ENCODE data around the gene ADAM23.

ADAM23 gene

DNA sequence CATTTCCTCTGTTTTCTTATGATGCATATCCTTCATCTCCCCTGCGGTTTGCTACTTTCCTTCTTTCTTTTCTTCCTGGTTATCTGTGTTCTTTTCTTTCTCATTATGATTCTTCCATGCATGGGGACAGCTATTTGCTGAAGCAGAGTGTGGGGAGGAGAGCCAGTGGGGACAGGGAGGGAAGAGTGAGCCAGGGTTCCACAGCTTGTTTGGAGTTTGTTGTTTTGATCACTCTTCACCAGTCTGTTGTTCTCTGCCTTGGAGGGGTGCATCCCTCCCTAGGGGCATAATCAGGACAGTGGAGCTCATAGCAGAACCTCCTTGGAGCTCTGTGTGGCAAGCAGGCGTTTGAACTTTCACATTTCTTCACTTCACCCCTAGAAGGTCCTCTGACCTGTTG lies 68.0 kb downstream of the ADAM23 start:
- no peak for DNase-seq (ENCODE audit: low read depth)

DNA sequence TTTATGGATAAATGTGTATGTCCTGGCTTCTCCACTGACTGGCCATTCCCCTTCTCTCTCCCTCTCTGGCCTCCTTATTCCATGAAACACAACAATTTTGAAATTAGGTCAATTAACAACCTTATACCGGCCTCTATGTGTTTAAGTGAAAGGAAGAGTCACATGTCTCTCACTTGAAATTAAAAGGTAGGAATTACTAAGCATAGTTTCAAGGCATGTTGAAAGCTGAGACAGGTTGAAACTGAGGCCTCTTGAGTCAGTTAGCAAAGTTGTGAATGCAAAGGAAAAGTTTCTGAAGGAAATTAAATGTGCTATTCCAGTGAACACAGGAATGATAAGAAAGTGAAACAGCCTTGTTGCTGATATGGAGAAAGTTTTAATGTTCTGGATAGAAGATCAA lies 69.7 kb downstream of the ADAM23 start:
- DNase-seq (ENCODE audit: low read depth): no peak

DNA sequence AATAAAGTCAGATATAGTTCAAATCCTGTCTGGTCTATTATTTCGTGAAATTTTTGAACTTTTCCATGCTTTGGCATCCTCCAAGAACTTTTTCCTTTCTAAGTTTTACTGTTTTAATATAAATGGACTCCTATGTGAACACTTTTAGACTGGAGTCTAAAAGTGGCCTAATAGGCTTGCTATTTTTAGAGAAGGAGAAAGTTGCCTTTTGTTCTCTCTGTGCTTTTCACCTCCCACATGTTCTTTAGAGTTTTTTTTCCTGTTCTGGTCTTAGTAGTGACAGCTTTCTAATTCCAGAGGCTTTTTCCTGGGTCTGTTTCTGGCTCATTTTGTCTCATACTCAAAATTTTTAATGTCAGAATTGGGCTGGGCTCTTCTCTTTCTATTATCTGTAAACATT lies 72.2 kb downstream of the ADAM23 start:
- DNase-seq (ENCODE audit: low read depth): no peak

DNA sequence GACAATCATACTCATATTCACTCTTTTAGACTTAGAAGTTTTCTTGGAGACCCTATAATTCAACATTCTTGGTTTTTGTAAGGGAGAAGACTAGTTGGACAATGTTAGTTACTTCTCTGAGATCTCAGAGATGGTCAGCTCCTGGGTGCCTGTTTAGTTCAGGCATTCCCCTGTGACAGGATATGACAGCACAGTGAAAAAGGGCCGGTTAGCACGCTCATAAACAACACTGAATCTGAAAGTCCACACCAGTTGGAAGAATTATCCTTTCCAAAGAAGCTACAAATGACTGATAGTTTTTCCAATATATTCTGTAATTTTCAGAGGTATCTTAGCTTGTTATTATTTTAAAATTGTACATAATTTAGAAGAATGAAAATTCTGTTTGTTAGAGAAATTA lies 75.7 kb downstream of the ADAM23 start:
- DNase-seq (ENCODE audit: low read depth): no peak

DNA sequence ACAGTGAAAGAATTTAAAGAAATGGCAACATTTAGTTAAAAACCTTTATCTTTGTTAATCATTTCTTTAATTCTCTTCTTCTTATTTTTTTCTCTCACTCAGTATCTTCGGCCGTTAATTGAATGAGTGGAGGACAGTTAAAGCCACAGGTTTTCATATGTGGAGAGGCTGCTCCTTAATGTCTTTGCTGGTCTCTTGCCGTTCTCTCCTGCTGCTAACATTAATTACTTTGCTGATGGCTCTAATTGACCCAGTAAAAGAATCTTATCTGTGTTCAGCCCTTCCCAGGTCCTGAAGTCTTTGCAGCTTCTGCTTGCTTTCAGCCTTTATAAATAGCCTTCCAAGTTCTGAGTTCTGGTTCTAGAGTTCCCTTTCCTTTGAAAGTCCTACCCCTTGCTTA lies 77.1 kb downstream of the ADAM23 start:
- DNase-seq (ENCODE audit: low read depth): no peak

DNA sequence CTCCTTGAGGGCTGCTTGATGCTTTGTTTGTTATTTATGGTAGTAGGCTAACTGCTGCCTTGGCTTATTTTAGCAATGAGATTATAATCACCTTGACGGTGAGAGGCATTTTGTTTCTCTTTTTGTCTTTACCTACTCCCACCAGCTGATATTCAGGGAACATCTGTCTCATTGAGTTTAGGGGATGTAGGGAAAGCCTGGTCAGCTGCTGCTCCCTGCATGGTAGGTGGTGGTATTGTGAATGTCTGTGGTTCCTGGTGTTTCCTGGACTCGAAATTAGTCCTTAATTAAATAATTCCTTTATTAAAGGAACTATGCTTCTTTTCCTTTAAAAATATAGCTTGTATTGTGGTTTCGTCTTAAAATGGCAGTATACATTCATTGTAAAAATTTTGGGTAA lies 77.8 kb downstream of the ADAM23 start:
- no peak for DNase-seq (ENCODE audit: low read depth)

DNA sequence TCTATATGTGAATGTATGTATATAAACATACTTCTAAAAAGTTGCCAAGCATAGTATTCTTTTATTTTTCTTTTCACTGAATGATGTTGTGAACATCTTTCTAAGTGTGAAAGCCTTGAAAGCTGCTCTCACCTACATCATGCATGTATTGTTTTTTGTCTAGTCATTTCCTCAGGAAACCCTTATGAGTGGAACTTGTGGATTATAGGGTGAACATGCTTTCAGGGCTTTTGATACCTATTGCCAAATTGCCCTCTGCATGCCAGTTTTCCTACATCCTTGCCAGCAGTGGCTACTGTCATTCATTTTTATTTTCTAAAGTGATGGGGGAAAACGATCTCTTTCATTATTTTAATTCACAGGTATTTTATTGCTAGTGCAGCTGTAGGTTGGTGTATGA lies 78.3 kb downstream of the ADAM23 start:
- no peak for DNase-seq (ENCODE audit: low read depth)

DNA sequence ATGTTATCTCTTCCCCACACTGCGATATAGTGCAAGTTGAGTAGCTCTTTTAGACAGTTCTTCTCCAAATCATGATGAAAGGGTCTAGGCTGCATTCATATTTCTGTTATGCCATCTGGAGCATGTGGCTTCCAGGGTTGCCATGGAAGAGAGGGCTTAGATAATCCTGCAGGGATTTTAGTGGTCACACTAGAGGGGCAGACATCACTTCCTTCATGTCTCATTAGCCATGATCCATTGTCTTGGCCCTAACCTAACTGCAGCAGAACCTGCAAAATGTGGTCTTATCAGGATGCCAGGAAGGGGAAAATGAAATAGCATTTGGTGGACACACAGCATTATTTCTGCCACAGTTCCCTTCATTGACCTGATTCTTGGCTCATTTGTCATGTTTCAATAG lies 83.1 kb downstream of the ADAM23 start:
- DNase-seq (ENCODE audit: low read depth): no peak

DNA sequence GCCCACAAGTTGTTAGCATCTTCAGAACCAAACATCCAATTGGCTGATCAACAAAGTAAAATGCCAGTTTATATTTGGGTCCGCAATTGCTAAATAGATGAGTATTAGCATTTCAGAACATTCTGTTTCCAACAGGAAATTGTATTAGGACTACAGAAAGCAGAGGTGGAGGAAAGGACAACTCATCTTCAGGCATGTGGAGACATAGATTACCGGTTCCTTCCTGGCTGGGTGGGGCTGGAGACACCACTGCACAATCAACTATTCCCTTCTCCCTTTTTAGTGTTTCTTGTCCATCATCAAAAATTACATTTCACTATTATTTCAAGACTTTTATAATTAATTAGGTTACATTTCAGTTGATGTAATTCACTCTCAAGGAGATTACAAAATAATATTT lies 83.8 kb downstream of the ADAM23 start:
- no peak for DNase-seq (ENCODE audit: low read depth)

DNA sequence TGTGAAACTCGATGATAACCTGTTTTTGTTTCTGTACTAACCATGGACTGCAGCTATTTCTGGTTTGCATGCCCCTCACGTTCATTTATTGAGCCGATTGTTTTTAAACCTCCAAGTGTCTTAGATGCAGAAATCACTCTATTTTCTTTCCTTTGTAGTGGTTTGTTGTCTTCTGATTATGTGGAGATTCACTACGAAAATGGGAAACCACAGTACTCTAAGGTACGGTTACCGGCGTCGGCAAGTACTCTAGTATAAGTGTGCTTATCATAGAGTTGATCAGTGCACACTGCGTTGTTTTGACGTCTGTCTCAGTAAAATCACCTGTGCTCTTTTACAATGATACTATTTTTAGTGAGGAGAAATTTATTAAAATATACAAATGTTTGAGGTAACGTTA lies 87.4 kb downstream of the ADAM23 start:
- DNase-seq (ENCODE audit: low read depth): no peak

DNA sequence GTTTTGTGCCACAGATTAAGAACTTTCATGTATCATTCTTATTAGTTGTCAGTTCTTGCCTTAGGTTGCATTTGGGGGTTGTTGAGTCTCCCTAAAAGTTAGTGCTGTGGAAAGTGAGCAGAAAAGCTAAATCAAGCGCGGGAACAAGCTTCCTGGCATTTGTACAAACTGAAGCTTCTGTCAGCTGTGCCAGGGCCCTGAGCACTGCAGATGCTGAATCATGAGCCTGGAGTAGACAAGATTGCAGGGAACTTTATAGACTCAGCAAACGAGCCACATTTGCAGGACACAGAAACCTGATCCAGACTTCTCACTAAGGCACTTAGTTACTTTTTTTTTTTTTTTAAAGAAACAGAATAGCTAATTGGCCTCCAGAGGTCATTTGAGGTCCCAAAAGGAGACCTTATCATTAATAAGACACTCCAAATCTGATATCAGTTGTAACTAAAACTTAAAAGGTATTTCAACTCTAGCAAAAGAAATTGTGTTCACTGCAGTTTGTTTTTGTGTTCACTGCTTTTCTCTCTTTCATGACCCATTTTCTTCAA lies 88.7 kb downstream of the ADAM23 start:
- DNase-seq (ENCODE audit: low read depth): peak; percentile 16

DNA sequence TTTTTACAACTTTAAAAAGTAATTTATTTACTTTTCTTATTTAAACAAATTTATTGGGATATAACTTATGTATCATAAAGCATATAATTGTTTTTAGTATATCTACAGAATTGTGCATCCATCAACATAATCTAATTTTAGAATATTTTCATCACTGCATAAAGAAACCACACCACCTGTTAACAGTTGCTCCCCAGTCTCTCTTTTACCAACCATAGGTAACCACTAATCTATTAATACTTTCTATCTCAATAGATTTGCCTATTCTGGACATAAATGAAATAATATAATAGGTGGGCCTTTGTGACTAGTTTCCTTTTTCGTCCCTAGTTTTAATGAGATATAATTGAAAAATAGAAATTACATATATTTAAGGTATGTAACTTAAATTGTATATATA lies 90.6 kb downstream of the ADAM23 start:
- no peak for DNase-seq (ENCODE audit: low read depth)

DNA sequence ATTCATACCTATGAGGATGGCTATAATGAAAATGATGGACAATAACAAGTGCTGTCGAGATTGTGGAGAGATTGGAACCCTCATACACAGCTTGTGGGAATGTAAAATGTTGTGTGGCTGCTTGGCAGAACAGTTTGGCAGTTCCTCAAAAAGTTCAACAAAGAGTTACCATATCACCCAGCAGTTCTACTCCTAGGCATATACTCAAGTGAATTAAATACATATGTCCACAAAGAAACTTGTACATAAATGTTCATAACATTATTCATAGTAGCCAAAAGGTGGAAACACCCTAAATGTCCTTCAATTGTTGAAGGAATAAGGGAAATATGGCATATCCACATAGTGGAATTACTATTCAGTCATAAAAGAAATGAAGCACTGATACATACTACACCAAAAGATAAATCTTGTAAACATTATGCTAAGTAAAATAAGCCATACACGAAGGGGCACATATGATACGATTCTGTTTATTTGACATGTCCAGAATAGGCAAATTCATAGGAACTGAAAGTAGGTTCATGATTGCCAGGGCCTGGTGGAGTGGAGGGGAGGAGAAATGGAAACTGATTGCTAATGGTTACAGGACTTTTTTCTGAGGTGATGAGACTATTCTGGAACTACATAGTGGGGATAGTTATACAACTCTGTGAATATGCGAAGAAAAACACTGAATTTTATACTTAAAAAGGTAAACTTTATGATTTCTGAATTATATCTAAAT lies 92.1 kb downstream of the ADAM23 start:
- DNase-seq (ENCODE audit: low read depth): no peak

DNA sequence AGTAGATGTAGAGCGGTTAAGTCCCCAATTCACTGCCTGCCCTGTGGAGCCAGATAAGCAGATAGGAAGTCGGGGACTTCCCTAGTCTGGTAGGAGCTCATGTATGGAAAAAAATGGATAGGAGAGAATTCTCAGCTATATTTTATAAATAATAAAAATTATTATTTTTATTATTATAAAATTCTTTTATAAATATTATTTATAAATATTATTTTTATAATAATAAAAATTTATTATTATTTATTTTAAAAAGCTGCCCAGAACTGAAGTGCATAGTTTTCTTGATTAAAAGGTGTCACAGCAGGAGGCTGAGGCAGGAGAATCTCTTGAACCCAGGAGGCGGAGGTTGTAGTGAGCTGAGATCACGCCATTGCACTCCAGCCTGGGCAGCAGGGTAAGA lies 97.4 kb downstream of the ADAM23 start:
- DNase-seq (ENCODE audit: low read depth): no peak

DNA sequence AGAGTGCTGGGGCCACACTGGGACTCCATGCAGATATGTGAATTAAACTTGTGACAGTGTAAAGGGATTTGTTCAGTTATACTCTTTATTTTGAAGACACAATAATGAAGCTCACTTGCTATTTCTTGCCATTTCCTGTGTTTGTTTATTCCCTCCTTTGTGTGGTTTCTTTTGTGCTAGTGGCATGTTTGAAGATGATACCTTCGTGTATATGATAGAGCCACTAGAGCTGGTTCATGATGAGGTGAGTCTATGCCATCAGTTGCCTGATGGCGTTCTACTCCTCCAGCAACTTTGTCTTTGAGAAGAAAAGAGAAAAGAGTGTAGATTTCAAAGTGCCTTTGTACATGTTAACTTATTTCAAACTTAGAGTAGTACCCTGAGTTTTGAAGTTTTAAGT lies 99.7 kb downstream of the ADAM23 start:
- DNase-seq (ENCODE audit: low read depth): no peak

DNA sequence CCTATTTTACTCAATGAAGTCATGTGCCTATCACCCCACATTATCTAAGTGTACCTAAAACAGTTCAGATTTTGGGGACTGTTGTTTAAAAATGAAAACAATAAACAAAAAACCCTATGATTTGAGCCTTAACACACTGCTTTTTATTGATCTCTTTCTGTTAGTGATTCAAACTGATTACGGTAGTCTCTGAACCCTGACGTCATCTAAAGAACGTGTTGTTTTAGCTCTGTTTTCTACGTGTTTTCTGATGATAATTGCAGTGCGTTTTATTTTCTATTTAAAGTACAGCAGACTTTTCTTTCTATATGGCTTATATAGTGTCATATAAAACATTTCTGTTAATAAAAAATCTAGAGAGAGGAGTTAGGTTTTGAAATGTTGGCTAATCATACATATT lies 105.1 kb downstream of the ADAM23 start:
- no peak for DNase-seq (ENCODE audit: low read depth)

DNA sequence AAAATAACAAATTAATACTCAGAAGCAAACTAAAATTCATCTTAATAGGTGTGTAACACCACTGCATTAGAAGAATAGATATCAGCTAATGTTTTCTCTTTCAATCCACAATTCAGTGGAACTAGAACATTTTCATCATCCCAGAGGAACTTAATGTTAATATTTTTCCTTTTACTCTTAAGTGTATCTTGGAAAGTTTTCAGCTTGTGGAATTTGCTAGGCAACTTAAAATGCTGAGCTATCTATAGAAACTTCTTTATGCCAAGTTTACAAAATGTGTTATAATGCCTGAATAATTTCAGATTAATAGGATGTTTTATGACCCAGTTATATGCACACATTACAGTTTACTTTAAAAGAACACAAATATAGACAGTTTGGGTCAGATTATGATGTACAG lies 112.4 kb downstream of the ADAM23 start:
- DNase-seq (ENCODE audit: low read depth): peak; percentile 9

DNA sequence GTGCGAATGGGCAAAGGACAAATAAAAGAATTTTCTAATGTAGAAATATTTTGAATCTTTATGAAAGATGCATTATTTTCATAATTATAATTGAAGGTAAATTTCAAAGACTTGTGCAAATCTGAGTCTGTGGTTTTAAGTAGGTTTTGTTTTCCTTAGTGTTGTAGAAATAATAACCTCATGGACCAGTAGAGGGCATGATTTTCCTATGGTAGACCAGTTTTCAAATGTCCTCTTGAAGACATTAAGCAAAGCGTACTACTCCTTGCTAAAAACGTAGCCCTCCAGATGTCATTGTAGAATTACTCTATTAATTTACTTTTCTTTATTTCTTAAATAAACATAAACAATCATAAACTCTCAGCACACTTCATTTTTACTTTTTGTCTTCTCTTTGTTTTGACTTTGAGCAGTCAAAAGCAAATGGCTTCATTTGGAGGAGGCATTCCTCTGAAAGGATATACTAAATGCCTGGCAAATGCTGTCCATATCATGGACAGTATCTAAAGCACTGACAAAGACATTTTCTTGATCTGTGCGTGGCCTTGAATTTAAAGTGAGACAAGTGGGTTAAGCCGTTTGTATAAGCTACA lies 113.1 kb downstream of the ADAM23 start:
- peak; percentile 31 for DNase-seq (ENCODE audit: low read depth)

DNA sequence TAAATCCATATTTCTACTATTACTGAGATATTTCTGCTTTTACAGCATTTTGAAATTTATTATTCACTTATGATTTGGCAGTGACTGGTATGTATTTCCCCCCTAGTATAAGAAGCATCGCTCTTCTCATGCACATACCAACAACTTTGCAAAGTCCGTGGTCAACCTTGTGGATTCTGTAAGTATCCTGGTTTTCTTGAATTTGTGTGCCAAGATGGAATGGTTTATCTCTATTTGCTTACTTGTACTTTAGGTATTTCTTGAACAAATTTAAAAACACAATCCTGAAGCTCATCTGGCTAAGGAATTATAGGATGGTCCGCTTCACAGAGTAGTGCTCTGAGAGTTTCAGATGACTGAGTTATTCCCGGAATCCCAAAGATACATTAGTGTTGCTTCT lies 114.0 kb downstream of the ADAM23 start:
- DNase-seq (ENCODE audit: low read depth): no peak

DNA sequence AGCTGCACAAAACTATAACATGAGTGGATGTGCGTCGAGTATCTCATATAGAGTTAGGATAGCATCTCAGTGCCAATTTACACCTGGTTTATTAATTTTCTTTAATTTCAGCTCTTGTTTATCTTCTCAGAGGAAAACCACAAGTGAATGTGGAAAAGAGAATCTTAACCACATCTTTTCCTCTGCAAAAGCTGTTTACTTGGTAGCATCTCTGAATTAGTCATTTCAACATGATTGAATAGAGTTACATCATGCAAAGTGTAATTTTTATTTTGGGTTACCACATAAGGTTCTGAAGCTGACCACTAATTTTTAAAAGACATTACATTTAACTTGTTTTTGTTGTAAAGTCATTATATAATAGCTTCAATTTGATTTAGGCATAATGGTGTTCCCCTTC lies 115.2 kb downstream of the ADAM23 start:
- DNase-seq (ENCODE audit: low read depth): no peak

DNA sequence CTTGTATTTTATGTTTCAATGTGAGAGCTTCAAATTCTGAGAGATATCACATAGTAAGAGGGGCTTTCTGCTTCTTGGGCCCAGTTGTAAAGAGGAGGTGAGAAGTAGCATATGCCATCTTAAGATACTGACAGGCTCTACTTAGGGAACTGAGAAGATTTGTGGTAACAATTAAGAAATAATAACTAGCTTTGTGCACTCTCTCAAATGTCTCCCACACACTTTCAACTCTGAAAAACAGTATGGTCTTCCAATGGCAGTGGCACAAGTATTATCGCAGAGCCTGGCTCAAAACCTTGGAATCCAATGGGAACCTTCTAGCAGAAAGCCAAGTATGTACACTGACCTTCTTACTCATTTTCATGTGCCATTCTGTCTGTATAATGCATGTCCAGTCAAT lies 118.6 kb downstream of the ADAM23 start:
- DNase-seq (ENCODE audit: low read depth): no peak

DNA sequence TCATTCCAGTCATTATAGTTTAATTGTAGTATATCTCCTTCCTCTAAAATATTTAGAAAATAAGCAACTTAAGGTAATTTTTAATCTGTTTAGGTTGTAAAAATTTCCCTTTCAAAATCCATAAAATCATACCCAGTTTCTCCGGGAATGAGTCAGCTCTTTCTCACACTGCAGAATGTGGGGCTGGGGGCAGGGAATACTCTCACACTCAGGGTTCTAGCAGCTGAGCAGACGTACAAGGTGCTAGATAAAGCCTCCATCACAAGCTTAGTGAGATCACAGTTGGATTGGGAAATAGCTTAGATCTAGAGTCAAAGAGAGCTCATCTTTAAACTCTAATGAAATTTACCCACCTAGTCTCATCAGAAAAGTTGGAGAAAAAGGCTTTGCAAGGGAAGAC lies 119.0 kb downstream of the ADAM23 start:
- no peak for DNase-seq (ENCODE audit: low read depth)

DNA sequence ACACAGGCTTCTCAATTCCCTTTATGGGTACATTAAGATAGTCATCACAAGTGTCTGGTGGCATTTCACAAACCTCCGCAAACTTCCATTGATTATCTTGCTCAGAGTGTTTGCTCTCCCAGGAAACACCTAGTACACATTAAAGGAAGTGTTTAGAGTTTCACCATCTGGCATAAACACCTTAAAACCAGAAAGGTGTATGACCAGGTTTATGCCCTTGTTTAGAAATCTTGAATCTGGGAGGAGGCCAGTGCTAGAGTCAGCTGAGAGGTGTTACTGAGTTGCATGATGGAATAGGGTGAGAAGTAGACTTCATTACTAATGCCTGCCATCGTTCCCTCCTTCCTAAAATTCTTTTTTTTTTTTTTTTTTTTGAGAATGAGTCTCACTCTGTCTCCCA lies 120.0 kb downstream of the ADAM23 start:
- DNase-seq (ENCODE audit: low read depth): no peak

DNA sequence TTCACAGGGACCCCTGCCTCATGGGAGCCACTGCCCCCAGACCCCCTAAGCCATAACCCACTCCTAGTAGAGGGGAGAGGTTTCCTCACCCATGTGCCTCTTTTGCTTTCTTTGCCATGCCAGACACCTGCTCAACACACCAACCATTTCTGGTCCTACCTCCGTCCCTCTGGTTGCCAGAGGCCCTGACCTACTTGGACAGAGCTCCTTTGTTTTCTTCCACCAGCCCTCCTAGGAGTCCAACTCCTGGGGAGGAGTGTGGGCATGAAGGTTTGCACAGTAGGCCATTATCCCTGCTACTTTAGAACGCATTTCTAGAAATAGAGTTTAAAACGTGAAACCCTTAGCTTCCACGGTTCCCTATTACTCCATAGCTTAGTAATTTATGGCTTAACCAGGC lies 122.3 kb downstream of the ADAM23 start:
- DNase-seq (ENCODE audit: low read depth): no peak

Data from EH (cell line).